ENCODE measurements around the gene INA. TPM values are rescaled to one million over a fixed set of nuclear protein-coding genes. Genes with fewer than 3 reads are reported as not detected.

The INA gene
- total RNA-seq, 4 donors from 2014 or later: 0.17 to 0.59 TPM; not detected in 2

DNA sequence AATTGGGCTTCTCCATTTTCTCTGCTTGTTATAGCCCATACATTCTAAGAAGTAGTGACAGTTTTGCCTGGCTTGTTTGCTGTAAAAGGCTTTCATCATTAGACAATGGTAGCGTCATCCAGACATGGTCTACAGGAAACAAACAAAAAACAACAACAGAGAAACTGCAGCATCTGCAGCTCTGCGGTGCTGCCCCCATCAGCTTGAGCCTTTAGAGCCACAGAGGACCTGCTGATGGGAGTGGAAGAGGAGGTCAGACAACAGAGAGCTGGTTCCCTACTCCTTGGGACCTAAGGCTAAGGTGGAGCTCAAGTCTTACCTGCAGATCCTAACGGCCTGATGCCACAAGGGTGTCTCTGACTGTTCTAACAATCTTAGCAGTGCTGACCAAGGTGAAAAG is 3.1 kb downstream of the INA start:
- Histone ChIP-seq H3K27ac (no peak overlapping the region), H3K9me3 (no peaks in the 10 kb centered on the region), H3K36me3 (no peaks in the 10 kb centered on the region), H3K27me3 (peaks cover 22% of the 10 kb centered on the region), H3K4me1 (peaks cover 5 to 17% of the 10 kb centered on the region in 2 donors), H3K4me3 (replicated peaks in 1 of 3) (no peak overlapping the region)
- no peak for DNase-seq
- intact Hi-C loops (cut with DNase I): no loop called here
- WGBS, 2 donors: 61 to 69% methylated on average over 3 of the region's 3 CpGs
- TF ChIP-seq, protein P1, sequence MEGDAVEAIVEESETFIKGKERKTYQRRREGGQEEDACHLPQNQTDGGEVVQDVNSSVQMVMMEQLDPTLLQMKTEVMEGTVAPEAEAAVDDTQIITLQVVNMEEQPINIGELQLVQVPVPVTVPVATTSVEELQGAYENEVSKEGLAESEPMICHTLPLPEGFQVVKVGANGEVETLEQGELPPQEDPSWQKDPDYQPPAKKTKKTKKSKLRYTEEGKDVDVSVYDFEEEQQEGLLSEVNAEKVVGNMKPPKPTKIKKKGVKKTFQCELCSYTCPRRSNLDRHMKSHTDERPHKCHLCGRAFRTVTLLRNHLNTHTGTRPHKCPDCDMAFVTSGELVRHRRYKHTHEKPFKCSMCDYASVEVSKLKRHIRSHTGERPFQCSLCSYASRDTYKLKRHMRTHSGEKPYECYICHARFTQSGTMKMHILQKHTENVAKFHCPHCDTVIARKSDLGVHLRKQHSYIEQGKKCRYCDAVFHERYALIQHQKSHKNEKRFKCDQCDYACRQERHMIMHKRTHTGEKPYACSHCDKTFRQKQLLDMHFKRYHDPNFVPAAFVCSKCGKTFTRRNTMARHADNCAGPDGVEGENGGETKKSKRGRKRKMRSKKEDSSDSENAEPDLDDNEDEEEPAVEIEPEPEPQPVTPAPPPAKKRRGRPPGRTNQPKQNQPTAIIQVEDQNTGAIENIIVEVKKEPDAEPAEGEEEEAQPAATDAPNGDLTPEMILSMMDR (IDR thresholded peaks at IDR 0.05): no peak
- no peak for TF ChIP-seq POLR2A (IDR thresholded peaks at IDR 0.05)

DNA sequence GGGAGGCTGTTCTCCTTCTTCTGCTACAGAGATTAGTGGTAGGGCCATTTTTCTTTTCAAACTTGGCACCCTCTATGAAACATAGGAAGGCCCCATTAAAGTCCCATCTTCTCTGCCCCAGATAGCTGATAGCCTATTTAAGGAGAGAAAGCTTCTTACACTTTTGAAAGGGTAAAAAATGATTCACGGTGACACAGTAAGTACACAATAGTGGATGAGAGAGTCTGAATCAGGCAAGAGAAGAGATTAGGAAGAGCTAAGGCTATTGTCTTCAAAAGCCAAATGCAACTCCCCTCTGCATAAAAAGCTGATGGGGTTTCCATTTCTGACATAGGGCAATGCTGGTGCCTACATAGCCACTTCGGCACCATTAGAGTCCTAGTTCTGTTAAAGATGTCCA is 3.6 kb downstream of the INA start:
- no peak for DNase-seq
- 90 to 96% methylated on average over 2 of the region's 2 CpGs for WGBS, 2 donors
- intact Hi-C loops (cut with DNase I): no loop called here
- peaks cover 5 to 17% of the 10 kb centered on the region in 2 donors for H3K4me1 ChIP-seq
- H3K36me3 ChIP-seq: no peaks in the 10 kb centered on the region
- no peak for TF ChIP-seq POLR2A (IDR thresholded peaks at IDR 0.05)
- TF ChIP-seq, protein P1 (IDR thresholded peaks at IDR 0.05): no peak
- H3K27me3 ChIP-seq: peaks cover 22% of the 10 kb centered on the region
- H3K4me3 ChIP-seq (replicated peaks in 1 of 3): no peak overlapping the region
- no peak overlapping the region for H3K27ac ChIP-seq
- no peaks in the 10 kb centered on the region for H3K9me3 ChIP-seq

DNA sequence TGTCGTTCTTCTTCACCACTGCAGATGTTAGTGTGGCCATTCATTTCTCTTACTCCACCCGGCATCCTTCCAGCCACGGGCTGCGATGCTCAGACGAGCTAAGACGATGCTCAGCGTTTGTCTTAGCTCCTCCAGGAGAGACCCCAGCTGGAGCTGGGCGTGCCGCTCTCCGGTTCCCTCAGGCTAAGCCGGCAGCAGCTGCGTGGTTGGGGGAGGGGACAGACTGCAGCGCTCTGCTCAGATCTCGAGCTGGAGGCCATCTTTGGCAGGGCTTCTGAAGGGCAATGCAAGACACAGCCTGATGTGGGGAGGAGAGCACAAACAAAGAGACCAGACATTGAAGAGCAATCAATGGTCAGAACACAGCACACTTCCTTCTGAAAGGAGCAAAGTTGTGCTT is 4.8 kb downstream of the INA start:
- TF ChIP-seq, protein P1 (IDR thresholded peaks at IDR 0.05): no peak
- no peak for TF ChIP-seq POLR2A (IDR thresholded peaks at IDR 0.05)
- Histone ChIP-seq H3K4me1 (peaks cover 4 to 14% of the 10 kb centered on the region in 2 donors), H3K9me3 (no peaks in the 10 kb centered on the region), H3K27ac (no peak overlapping the region), H3K27me3 (peaks cover 16% of the 10 kb centered on the region), H3K4me3 (replicated peaks in 1 of 3) (no peak overlapping the region), H3K36me3 (no peaks in the 10 kb centered on the region)
- intact Hi-C loops (cut with DNase I): no loop called here
- no peak for DNase-seq
- 1 to 8% methylated on average over 14 of the region's 14 CpGs for WGBS, 2 donors

DNA sequence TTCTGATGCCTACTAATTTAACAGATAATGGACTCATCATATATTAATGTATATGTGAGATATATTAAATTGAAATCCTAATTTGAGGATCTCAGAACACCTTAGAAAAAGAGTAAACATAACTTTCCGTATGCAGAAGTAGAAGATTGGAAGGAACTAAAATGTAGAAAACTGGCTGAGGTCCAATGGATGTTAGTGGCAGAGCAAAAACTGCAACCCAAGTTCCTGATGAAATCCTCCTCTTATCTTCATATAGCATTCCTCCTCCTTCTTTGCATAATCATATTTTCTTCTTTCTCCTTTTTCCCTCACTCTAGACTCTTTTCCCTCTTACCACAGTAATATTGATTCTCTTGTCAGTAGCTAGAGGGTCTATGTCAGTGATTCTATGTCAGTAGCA is 6.0 kb downstream of the INA start:
- no peaks in the 10 kb centered on the region for H3K9me3 ChIP-seq

DNA sequence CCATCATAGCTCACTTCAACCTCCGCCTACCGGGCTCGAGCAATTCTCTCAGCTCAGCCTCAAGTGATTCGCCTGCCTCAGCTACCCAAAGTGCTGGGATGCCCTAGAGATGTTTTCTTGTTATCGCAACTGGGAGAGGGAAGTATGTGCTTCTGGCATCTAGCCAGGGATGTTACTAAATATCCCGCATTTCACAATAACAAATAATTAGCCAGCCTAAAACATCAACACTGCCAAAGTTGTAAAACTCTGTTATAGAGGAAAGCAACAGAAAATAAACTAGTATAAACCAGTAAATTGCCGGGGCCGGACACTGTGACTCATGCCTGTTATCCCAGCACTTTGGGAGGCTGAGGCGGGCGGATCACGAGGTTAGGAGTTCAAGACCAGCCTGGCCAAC is 7.2 kb downstream of the INA start:
- TF ChIP-seq POLR2A (IDR thresholded peaks at IDR 0.05): no peak
- TF ChIP-seq, protein P1 (IDR thresholded peaks at IDR 0.05): no peak
- no peak overlapping the region for H3K4me3 ChIP-seq (replicated peaks in 1 of 3)
- no peak for DNase-seq
- no peak overlapping the region for H3K27ac ChIP-seq
- no peaks in the 10 kb centered on the region for H3K4me1 ChIP-seq
- no peaks in the 10 kb centered on the region for H3K9me3 ChIP-seq
- intact Hi-C loops (cut with DNase I): no loop called here
- H3K27me3 ChIP-seq: no peaks in the 10 kb centered on the region
- 84 to 86% methylated on average over 11 of the region's 11 CpGs for WGBS, 2 donors
- no peaks in the 10 kb centered on the region for H3K36me3 ChIP-seq

More for the DNA sequence above, 6.0 kb downstream of the INA start:
- DNase-seq: no peak
- Histone ChIP-seq H3K4me1 (peaks cover 0 to 2% of the 10 kb centered on the region in 2 donors), H3K27ac (no peak overlapping the region), H3K27me3 (peaks cover 6% of the 10 kb centered on the region), H3K36me3 (no peaks in the 10 kb centered on the region), H3K4me3 (replicated peaks in 1 of 3) (no peak overlapping the region)
- intact Hi-C loops (cut with DNase I): no loop called here
- TF ChIP-seq POLR2A (IDR thresholded peaks at IDR 0.05): no peak
- TF ChIP-seq, protein P1 (IDR thresholded peaks at IDR 0.05): no peak
- 60 to 65% methylated on average over 1 of the region's 1 CpG for WGBS, 2 donors
